CD14-positive monocyte (primary cell): Measurements from ENCODE around the gene SERPINA3. TPM values are rescaled to one million over a fixed set of nuclear protein-coding genes. Genes with fewer than 3 reads are reported as not detected.

Experiments
- DNase-seq, 3 donors: peaks; one replicate each; pipeline ENCODE4 v3.0.0-alpha.2; 2011 to 2022
- H2AFZ ChIP-seq: 2 replicates; pipeline ENCODE4 v1.6.0; 2012; ENCODE audit warnings: mild to moderate bottlenecking, low read depth, low read length, inconsistent platforms; ENCODE audit not compliant: insufficient read depth, poor library complexity, severe bottlenecking
- H3K27ac ChIP-seq, 2 donors: 1 replicate in 1 of 2; 2 replicates in 1 of 2; pipeline ENCODE4 v1.5.1; 2012 to 2013; ENCODE audit warnings: low read length in 2 of 2, control low read depth in 1 of 2, inconsistent platforms in 1 of 2, low read depth in 1 of 2, mild to moderate bottlenecking in 1 of 2
- H3K27me3 ChIP-seq, 2 donors: one replicate each; pipeline versions ENCODE4 v1.6.0 to v1.6.1; 2011 to 2013; ENCODE audit warnings: low read length in 2 of 2; ENCODE audit not compliant: control insufficient read depth in 2 of 2, insufficient read depth in 2 of 2
- H3K36me3 ChIP-seq, 2 donors: replicated peaks in 1 of 2; 1 replicate in 1 of 2; 2 replicates in 1 of 2; pipeline versions ENCODE4 v1.5.1 to v1.6.1; 2012 to 2013; ENCODE audit warnings: low read length in 2 of 2, control low read depth in 1 of 2, inconsistent platforms in 1 of 2, mild to moderate bottlenecking in 1 of 2; ENCODE audit not compliant: insufficient read depth in 2 of 2, control insufficient read depth in 1 of 2
- H3K4me1 ChIP-seq, 2 donors: 1 replicate in 1 of 2; 2 replicates in 1 of 2; pipeline versions ENCODE4 v1.5.1 to v1.6.1; 2012 to 2013; ENCODE audit warnings: low read length in 2 of 2, control low read depth in 1 of 2, inconsistent platforms in 1 of 2, mild to moderate bottlenecking in 1 of 2, moderate library complexity in 1 of 2; ENCODE audit not compliant: insufficient read depth in 2 of 2, control insufficient read depth in 1 of 2
- H3K4me2 ChIP-seq: replicated peaks from 2 replicates; pipeline ENCODE3; 2012; ENCODE audit warnings: low read length, moderate library complexity, mild to moderate bottlenecking; ENCODE audit not compliant: poor library complexity, severe bottlenecking; ENCODE audit errors: extremely low read depth
- H3K4me3 ChIP-seq, 3 experiments: fragments of 200-600 bp in 1 of 3; sonication (generic) in 1 of 3; replicated peaks in 1 of 3; 1 replicate in 2 of 3; 2 replicates in 1 of 3; pipeline ENCODE4 v1.5.1; 2011 to 2013; ENCODE audit warnings: low read length in 3 of 3, mild to moderate bottlenecking in 3 of 3, control low read depth in 2 of 3, low read depth in 2 of 3, inconsistent platforms in 1 of 3, moderate library complexity in 1 of 3
- H3K79me2 ChIP-seq: 2 replicates; pipeline ENCODE4 v1.6.0; 2012; ENCODE audit warnings: mild to moderate bottlenecking, control low read depth, inconsistent platforms, low read length, moderate library complexity; ENCODE audit not compliant: insufficient read depth
- H3K9ac ChIP-seq: 2 replicates; pipeline ENCODE4 v1.6.0; 2017; ENCODE audit warnings: low read length, mild to moderate bottlenecking; ENCODE audit not compliant: insufficient read depth, poor library complexity, severe bottlenecking
- H3K9me3 ChIP-seq, 2 donors: replicated peaks in 1 of 2; 1 replicate in 1 of 2; 2 replicates in 1 of 2; pipeline versions ENCODE4 v1.5.1 to v1.6.1; 2012 to 2013; ENCODE audit warnings: low read length in 2 of 2, control low read depth in 1 of 2; ENCODE audit not compliant: control insufficient read depth in 1 of 2, insufficient read depth in 1 of 2
- H4K20me1 ChIP-seq: 2 replicates; pipeline ENCODE4 v1.6.0; 2012; ENCODE audit warnings: mild to moderate bottlenecking, low read length, control low read depth, moderate library complexity; ENCODE audit not compliant: insufficient read depth
- H3K27ac Mint-ChIP-seq, 7 donors: one replicate each; pipeline ENCODE4 v1.8.0; 2020; ENCODE audit warnings: mild to moderate bottlenecking in 7 of 7, mixed read lengths in 7 of 7, moderate library complexity in 6 of 7, inconsistent platforms in 2 of 7
- H3K27me3 Mint-ChIP-seq, 3 donors: one replicate each; pipeline ENCODE4 v1.8.0; 2021 to 2022; ENCODE audit warnings: low read depth in 3 of 3, mild to moderate bottlenecking in 3 of 3, mixed read lengths in 3 of 3, moderate library complexity in 3 of 3, inconsistent platforms in 1 of 3
- H3K36me3 Mint-ChIP-seq, 2 donors: one replicate each; pipeline ENCODE4 v1.8.0; 2020; ENCODE audit warnings: mixed read lengths in 2 of 2, inconsistent platforms in 1 of 2, mild to moderate bottlenecking in 1 of 2
- H3K4me1 Mint-ChIP-seq: one replicate; pipeline ENCODE4 v1.8.0; 2020; ENCODE audit warnings: mild to moderate bottlenecking, mixed read lengths
- H3K4me3 Mint-ChIP-seq, 2 donors: one replicate each; pipeline ENCODE4 v1.8.0; 2020; ENCODE audit warnings: mild to moderate bottlenecking in 2 of 2, mixed read lengths in 2 of 2, moderate library complexity in 1 of 2
- H3K9me3 Mint-ChIP-seq, 7 donors: one replicate each; pipeline ENCODE4 v1.8.0; 2020 to 2022; ENCODE audit warnings: mixed read lengths in 7 of 7, mild to moderate bottlenecking in 6 of 7, moderate library complexity in 6 of 7, inconsistent platforms in 2 of 7
- WGBS: methylation state at CpG from one replicate; pipeline ENCODE4 v1.1.5; 2013; ENCODE audit warnings: missing lambda C conversion rate; ENCODE audit not compliant: insufficient coverage; 5-methylcytosine and 5-hydroxymethylcytosine counted together
- intact Hi-C, 2 donors: fragments of 100-400 bp; cut with micrococcal nuclease; formaldehyde crosslinking; loops; one replicate each; pipeline versions ENCODE4 v1.15.0 to v1.15.1; 2023
- polyA plus RNA-seq, 3 donors: library from polyadenylated mRNA; depleted of rRNA in 1 of 3; unstranded in 2 of 3; stranded (reverse) in 1 of 3; fragments of 300-500 nt in 2 of 3; fragments of >200 nt in 1 of 3; fragmentation: Illumina TruSeq in 2 of 3; gene quantifications; 1 replicate in 2 of 3; 2 replicates in 1 of 3; pipeline ENCODE4 v1.2.3, GENCODE V29; 2012 to 2021
- TF ChIP-seq, protein P1 (sequence below): fragments of 200-600 bp; IDR thresholded peaks from one replicate; pipeline ENCODE4 v1.8.0; 2022; ENCODE audit warnings: antibody characterized with exemption, mild to moderate bottlenecking

Gene SERPINA3
- polyA plus RNA-seq, 3 donors, result not detected

DNA sequence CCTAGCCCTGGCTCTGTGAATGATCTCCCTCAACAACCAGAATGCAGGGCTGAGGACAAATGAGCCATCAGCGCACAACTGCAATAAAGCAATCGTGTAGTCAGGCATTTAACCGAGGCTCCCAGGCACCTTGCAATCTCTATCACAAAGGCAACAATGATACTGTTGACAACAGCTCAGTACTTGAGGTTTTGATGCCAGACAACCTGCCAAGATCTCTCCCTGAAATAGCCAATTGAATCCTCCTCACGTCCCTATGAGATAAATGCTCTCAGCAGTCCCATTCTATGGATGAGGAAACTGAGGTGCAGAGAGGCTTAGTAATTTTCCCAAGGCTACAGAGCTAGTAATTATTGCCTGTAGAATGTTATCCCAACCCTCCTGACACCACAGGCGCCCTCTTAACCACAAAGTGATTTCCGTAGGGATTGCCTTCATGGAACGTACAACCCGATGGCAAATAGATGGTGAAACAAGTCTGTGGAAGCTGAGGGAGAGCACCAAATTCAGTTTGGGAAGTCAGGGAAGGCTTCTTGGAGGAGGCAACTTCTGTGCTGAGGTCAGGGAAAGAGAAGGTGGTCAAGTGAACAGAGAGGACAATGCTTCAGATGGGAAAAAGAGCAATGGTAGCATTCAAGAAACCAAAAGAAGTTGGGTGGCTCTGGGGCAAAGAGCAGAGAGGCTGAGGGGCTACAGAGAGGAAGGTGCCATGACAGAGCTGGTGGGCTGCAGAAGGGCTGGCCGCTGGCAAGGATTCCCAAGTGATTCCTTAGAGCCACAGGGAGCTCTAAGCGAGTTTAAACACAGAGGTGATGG, 12.6 kb downstream of the SERPINA3 start:
- H3K9me3 Mint-ChIP-seq, result peaks cover 0 to 9% (median 6%) of the 10 kb centered on the region in 7 donors

DNA sequence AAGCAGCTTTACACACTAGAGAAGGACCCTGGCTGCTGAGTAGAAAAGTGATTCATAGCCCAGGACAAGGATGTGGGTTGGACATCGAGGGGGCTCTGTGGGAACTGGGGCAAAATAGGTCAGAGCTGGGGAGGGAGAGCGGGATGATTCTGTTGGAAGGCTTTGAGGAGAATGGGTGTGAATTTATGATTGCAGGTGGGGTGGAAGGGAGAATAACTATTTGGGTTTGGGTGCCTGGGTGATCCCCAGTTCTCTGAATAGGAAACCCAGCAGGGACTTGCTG, 13.1 kb downstream of the SERPINA3 start:
- Histone ChIP-seq H3K36me3 (no peaks in the 10 kb centered on the region), H3K4me2 (no peak overlapping the region), H3K79me2 (no peaks in the 10 kb centered on the region), H2AFZ (no peak overlapping the region), H3K4me1 (no peaks in the 10 kb centered on the region), H3K27ac (no peak overlapping the region), H3K9ac (no peak overlapping the region), H3K9me3 (peaks cover 0 to 6% of the 10 kb centered on the region in 2 donors), H3K27me3 (no peaks in the 10 kb centered on the region), H3K4me3 (no peak overlapping the region), H4K20me1 (no peaks in the 10 kb centered on the region)
- WGBS, result 52% methylated on average over 2 of the region's 2 CpGs
- Mint-ChIP-seq H3K4me3 (no peak overlapping the region), H3K36me3 (no peaks in the 10 kb centered on the region), H3K27me3 (peaks cover 8 to 9% (median 8%) of the 10 kb centered on the region in 3 donors), H3K27ac (no peak overlapping the region), H3K9me3 (peaks cover 0 to 8% (median 3%) of the 10 kb centered on the region in 7 donors), H3K4me1 (no peaks in the 10 kb centered on the region)
- intact Hi-C loops, result no loop called here
- TF ChIP-seq, protein P1, sequence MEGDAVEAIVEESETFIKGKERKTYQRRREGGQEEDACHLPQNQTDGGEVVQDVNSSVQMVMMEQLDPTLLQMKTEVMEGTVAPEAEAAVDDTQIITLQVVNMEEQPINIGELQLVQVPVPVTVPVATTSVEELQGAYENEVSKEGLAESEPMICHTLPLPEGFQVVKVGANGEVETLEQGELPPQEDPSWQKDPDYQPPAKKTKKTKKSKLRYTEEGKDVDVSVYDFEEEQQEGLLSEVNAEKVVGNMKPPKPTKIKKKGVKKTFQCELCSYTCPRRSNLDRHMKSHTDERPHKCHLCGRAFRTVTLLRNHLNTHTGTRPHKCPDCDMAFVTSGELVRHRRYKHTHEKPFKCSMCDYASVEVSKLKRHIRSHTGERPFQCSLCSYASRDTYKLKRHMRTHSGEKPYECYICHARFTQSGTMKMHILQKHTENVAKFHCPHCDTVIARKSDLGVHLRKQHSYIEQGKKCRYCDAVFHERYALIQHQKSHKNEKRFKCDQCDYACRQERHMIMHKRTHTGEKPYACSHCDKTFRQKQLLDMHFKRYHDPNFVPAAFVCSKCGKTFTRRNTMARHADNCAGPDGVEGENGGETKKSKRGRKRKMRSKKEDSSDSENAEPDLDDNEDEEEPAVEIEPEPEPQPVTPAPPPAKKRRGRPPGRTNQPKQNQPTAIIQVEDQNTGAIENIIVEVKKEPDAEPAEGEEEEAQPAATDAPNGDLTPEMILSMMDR, result no peak
- DNase-seq, result no peak

More for the DNA sequence above, 12.6 kb downstream of the SERPINA3 start:
- Mint-ChIP-seq H3K36me3 (no peaks in the 10 kb centered on the region), H3K4me1 (no peaks in the 10 kb centered on the region), H3K4me3 (no peak overlapping the region), H3K27me3 (peaks cover 7 to 12% (median 8%) of the 10 kb centered on the region in 3 donors), H3K27ac (no peak overlapping the region)
- H3K9me3 ChIP-seq, result peaks cover 0 to 8% of the 10 kb centered on the region in 2 donors
- no peak overlapping the region for H3K9ac ChIP-seq
- no peaks in the 10 kb centered on the region for H3K4me1 ChIP-seq
- H3K27me3 ChIP-seq, result no peaks in the 10 kb centered on the region
- H4K20me1 ChIP-seq, result no peaks in the 10 kb centered on the region
- intact Hi-C loops, result no loop called here
- no peak overlapping the region for H2AFZ ChIP-seq
- no peaks in the 10 kb centered on the region for H3K79me2 ChIP-seq
- no peak overlapping the region for H3K27ac ChIP-seq
- H3K36me3 ChIP-seq, result no peaks in the 10 kb centered on the region
- H3K4me2 ChIP-seq, result no peak overlapping the region
- WGBS, result 97% methylated on average over 7 of the region's 10 CpGs
- DNase-seq, result no peak
- TF ChIP-seq, protein P1, result no peak
- no peak overlapping the region for H3K4me3 ChIP-seq
